Smooth muscle cell (in vitro differentiated cells): Measurements from ENCODE around the gene ACADM. TPM values are rescaled to one million over a fixed set of nuclear protein-coding genes. Genes with fewer than 3 reads are reported as not detected.
"Not testable (repeated sequence)": the region's sequence is repeated elsewhere in the genome, so short reads cannot be mapped to it uniquely, and the experiment has no call there.

Source experiments
- DNase-seq: peaks from one replicate; lab custom pipeline; 2025; ENCODE audit not compliant: unreplicated experiment; lab: John Stamatoyannopoulos, UW
- H2AFZ ChIP-seq: fragments of 200-600 bp; sonication (generic); 2 replicates; pipeline ENCODE4 v1.6.0; 2016; ENCODE audit warnings: antibody characterized with exemption, low read depth, mild to moderate bottlenecking
- H3F3A ChIP-seq: fragments of 200-600 bp; sonication (generic); 2 replicates; pipeline ENCODE4 v1.6.0; 2017; ENCODE audit warnings: antibody characterized with exemption, low read depth
- H3K27ac ChIP-seq: fragments of 200-600 bp; sonication (generic); 2 replicates; pipeline ENCODE4 v1.5.1; 2016; ENCODE audit warnings: low read depth, mild to moderate bottlenecking
- H3K27me3 ChIP-seq: fragments of 200-600 bp; sonication (generic); 2 replicates; pipeline ENCODE4 v1.6.1; 2016; ENCODE audit warnings: low read depth, mild to moderate bottlenecking
- H3K36me3 ChIP-seq: fragments of 200-600 bp; sonication (generic); 2 replicates; pipeline ENCODE4 v1.5.1; 2016; ENCODE audit warnings: low read depth
- H3K4me1 ChIP-seq: fragments of 200-600 bp; sonication (generic); 2 replicates; pipeline ENCODE4 v1.5.1; 2016; ENCODE audit warnings: low read depth
- H3K4me2 ChIP-seq: fragments of 200-600 bp; sonication (generic); 2 replicates; pipeline ENCODE4 v1.6.0; 2016; ENCODE audit warnings: mild to moderate bottlenecking
- H3K4me3 ChIP-seq: fragments of 200-600 bp; sonication (generic); 2 replicates; pipeline ENCODE4 v1.5.1; 2016; ENCODE audit warnings: mild to moderate bottlenecking
- H3K79me2 ChIP-seq: fragments of 200-600 bp; sonication (generic); 2 replicates; pipeline ENCODE4 v1.6.0; 2016; ENCODE audit warnings: low read depth, mild to moderate bottlenecking
- H3K9ac ChIP-seq: fragments of 200-600 bp; sonication (generic); 2 replicates; pipeline ENCODE4 v1.6.0; 2016; ENCODE audit warnings: low read depth
- H3K9me3 ChIP-seq: fragments of 200-600 bp; sonication (generic); replicated peaks from 2 replicates; pipeline ENCODE4 v1.5.1; 2016; ENCODE audit warnings: low read depth
- H4K20me1 ChIP-seq: fragments of 200-600 bp; sonication (generic); 2 replicates; pipeline ENCODE4 v1.6.0; 2016; ENCODE audit warnings: low read depth
- WGBS: methylation state at CpG from one replicate; pipeline ENCODE4 v1.1.7; 2016; ENCODE audit warnings: low lambda C conversion rate; 5-methylcytosine and 5-hydroxymethylcytosine counted together
- polyA plus RNA-seq: library from polyadenylated mRNA; unstranded; fragments of >200 nt; fragmentation: Nextera tagmentation; extraction: Ambion mirVana; gene quantifications from 2 replicates; pipeline ENCODE4 v1.2.1, GENCODE V29; 2016
- total RNA-seq: library from RNA; depleted of rRNA; stranded (reverse); fragments of >200 nt; gene quantifications from 2 replicates; pipeline ENCODE4 v1.2.3, GENCODE V29; 2014
- TF ChIP-seq, protein P1 (sequence below): fragments of 200-600 bp; sonication (generic); IDR thresholded peaks from 2 replicates; pipeline ENCODE4 v1.5.1; 2017; ENCODE audit warnings: borderline replicate concordance, mild to moderate bottlenecking, antibody characterized with exemption; ENCODE audit not compliant: insufficient read depth, poor library complexity, severe bottlenecking

Gene ACADM
- total and polyA plus RNA-seq, 2 experiments from 2014 or later, result 20.5 to 28.6 TPM

DNA sequence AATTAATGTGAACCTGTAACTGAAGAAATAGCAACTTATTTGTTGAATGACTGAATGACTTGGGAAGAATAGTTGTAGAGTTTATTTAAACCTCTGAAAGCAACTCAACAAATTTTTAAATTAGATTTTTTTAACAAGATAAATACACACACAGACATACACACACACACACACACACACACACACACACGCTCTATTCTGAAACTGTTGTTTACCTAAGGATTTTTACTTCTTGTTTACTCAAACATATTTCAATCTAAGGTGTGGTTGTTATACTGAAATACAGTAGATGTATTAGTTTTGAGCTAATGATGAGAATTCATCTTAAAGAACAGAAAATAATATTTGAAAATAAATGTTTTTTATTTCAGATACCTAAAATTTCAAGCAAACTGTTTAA, 11.5 kb downstream of the ACADM start:
- TF ChIP-seq, protein P1, sequence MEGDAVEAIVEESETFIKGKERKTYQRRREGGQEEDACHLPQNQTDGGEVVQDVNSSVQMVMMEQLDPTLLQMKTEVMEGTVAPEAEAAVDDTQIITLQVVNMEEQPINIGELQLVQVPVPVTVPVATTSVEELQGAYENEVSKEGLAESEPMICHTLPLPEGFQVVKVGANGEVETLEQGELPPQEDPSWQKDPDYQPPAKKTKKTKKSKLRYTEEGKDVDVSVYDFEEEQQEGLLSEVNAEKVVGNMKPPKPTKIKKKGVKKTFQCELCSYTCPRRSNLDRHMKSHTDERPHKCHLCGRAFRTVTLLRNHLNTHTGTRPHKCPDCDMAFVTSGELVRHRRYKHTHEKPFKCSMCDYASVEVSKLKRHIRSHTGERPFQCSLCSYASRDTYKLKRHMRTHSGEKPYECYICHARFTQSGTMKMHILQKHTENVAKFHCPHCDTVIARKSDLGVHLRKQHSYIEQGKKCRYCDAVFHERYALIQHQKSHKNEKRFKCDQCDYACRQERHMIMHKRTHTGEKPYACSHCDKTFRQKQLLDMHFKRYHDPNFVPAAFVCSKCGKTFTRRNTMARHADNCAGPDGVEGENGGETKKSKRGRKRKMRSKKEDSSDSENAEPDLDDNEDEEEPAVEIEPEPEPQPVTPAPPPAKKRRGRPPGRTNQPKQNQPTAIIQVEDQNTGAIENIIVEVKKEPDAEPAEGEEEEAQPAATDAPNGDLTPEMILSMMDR, result no peak
- no peaks in the 10 kb centered on the region for H3K9me3 ChIP-seq
- no peaks in the 10 kb centered on the region for H3K4me1 ChIP-seq
- no peaks in the 10 kb centered on the region for H3F3A ChIP-seq
- H3K4me3 ChIP-seq, result no peak overlapping the region
- H3K27me3 ChIP-seq, result no peaks in the 10 kb centered on the region
- no peak overlapping the region for H3K4me2 ChIP-seq
- no peak overlapping the region for H3K27ac ChIP-seq
- no peak overlapping the region for H2AFZ ChIP-seq
- H3K36me3 ChIP-seq, result peaks cover 12% of the 10 kb centered on the region
- 94% methylated on average over 1 of the region's 1 CpG for WGBS
- H4K20me1 ChIP-seq, result peaks cover 4% of the 10 kb centered on the region
- H3K79me2 ChIP-seq, result no peaks in the 10 kb centered on the region
- DNase-seq, result no peak
- no peak overlapping the region for H3K9ac ChIP-seq

DNA sequence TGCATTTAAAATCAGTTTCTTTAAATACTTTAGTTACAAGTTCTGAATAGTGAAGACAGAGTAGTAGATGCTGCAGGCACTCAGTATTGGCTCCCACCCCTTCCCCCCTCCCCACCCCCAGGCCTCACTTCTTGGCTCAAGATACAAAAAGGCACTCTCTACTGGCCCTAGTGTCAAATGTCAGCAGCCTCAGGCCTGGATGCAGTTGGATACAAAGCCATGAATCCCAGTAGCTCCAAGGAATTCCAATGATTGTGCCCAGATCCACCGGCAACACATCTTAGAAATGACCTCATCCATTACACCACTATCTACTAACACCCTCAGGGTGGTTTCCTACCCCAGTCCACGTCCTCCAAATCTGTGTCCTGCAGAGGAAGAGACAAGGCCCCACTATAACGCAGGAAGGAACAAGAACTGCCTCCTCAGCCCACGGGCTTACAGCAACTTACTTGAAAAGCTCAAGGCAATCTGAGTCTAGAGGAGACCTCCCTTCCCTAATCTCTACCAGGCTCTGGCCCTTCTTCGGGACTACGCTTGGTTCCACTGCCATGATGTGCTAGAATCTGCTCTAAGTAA, 17.6 kb downstream of the ACADM start:
- no peak for DNase-seq
- H4K20me1 ChIP-seq, result no peaks in the 10 kb centered on the region
- peaks cover 11% of the 10 kb centered on the region for H3K36me3 ChIP-seq
- no peak overlapping the region for H3K4me2 ChIP-seq
- no peak overlapping the region for H3K27ac ChIP-seq
- H3F3A ChIP-seq, result no peaks in the 10 kb centered on the region
- no peaks in the 10 kb centered on the region for H3K79me2 ChIP-seq
- no peak overlapping the region for H3K9ac ChIP-seq
- H3K4me1 ChIP-seq, result no peaks in the 10 kb centered on the region
- no peak overlapping the region for H3K4me3 ChIP-seq
- no peaks in the 10 kb centered on the region for H3K27me3 ChIP-seq
- 65% methylated on average over 6 of the region's 6 CpGs for WGBS
- no peak overlapping the region for H2AFZ ChIP-seq
- TF ChIP-seq, protein P1, result no peak
- H3K9me3 ChIP-seq, result no peaks in the 10 kb centered on the region

DNA sequence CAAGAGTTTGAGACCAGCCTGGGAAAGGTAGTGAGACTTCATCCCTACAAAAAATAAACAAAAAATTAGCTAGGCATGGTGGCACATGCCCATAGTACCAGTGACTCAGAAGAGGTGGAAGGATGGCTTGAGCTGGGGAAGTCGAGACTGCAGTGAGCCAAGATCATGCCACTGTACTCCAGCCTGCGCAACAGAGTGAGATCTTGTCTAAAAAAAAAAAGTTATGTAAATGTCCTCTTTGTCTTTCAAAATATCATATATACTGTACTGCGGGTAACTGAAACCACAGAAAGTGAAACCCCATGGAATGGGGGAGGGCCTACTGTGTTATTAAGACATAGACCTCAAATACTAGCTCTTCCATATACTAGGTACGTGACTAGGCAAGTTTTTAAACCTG, 20.8 kb downstream of the ACADM start:
- DNase-seq, result no peak
- Histone ChIP-seq H3K4me3 (no peak overlapping the region), H3K9me3 (no peaks in the 10 kb centered on the region), H3F3A (no peaks in the 10 kb centered on the region), H3K79me2 (no peaks in the 10 kb centered on the region), H3K27ac (no peak overlapping the region), H3K4me2 (no peak overlapping the region), H3K4me1 (no peaks in the 10 kb centered on the region), H3K27me3 (no peaks in the 10 kb centered on the region), H2AFZ (no peak overlapping the region), H3K9ac (no peak overlapping the region), H3K36me3 (peaks cover 12% of the 10 kb centered on the region), H4K20me1 (no peaks in the 10 kb centered on the region)
- WGBS, result 86% methylated on average over 4 of the region's 4 CpGs
- TF ChIP-seq, protein P1, result no peak

DNA sequence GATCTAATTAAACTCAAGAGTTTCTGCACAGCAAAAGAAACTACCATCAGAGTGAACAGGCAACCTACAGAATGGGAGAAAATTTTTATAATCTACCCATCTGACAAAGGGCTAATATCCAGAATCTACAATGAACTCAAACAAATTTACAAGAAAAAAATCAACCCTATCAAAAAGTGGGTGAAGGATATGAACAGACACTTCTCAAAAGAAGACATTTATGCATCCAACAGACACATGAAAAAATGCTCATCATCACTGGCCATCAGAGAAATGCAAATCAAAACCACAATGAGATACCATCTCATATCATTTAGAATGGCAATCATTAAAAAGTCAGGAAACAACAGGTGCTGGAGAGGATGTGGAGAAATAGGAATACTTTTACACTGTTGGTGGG, 32.7 kb downstream of the ACADM start:
- H3K4me1 ChIP-seq, H3K27me3 ChIP-seq, H3K36me3 ChIP-seq, H2AFZ ChIP-seq, H3K4me3 ChIP-seq, H3K27ac ChIP-seq, H3K4me2 ChIP-seq, DNase-seq, H3K9ac ChIP-seq, H3F3A ChIP-seq, H4K20me1 ChIP-seq, H3K9me3 ChIP-seq, H3K79me2 ChIP-seq: not testable (repeated sequence)

DNA sequence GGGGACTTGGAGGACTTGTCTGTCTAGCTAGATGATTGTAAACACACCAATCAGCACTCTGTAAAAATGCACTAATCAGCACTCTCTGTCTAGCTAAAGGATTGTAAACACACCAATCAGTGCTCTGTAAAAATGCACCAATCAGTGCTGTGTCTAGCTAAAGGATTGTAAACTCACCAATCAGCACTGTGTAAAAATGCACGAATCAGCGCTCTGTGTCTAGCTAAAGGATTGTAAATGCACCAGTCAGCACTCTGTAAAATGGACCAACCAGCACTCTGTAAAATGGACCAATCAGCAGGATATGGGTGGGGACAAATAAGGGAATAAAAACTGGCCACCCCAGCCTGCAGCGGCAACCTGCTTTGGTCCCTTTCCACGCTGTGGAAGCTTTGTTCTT, 34.0 kb downstream of the ACADM start:
- not testable (repeated sequence) for H3K36me3 ChIP-seq, H3K27me3 ChIP-seq, H3K27ac ChIP-seq, DNase-seq, H3K4me2 ChIP-seq, H3K9me3 ChIP-seq, H4K20me1 ChIP-seq, H3K79me2 ChIP-seq, H3K4me3 ChIP-seq, H3K9ac ChIP-seq, H2AFZ ChIP-seq, H3K4me1 ChIP-seq, H3F3A ChIP-seq
- 94% methylated on average over 4 of the region's 4 CpGs for WGBS
